Endothelial cell of umbilical vein (primary cell): ENCODE results near the gene SERPINC1. TPM values are rescaled to one million over a fixed set of nuclear protein-coding genes. Genes with fewer than 3 reads are reported as not detected.

Source experiments
- BruUV-seq: library from RNA; stranded (reverse); fragments of 400-500 nt; replicated peaks from 2 replicates; lab custom pipeline; 2021; lab: Mats Ljungman, UMichigan
- CTCF ChIA-PET: fragments of 300-600, 350-600 bp; sonication (Branson Sonifier 250); formaldehyde crosslinking; loops from one replicate; lab custom pipeline; 2021; ENCODE audit warnings: antibody characterized with exemption, inconsistent platforms; lab: Charles Lee
- POLR2A ChIA-PET: fragments of 300-600, 350-600 bp; sonication (Branson Sonifier 250); formaldehyde crosslinking; loops from one replicate; lab custom pipeline; 2021; ENCODE audit warnings: antibody characterized with exemption, inconsistent platforms; lab: Charles Lee
- DNase-seq: peaks from one replicate; pipeline ENCODE4 v3.0.0-alpha.2; 2011; ENCODE audit warnings: low read depth, low spot score
- FAIRE-seq: peaks from 2 replicates; lab custom pipeline; 2011; peaks lifted over from hg19 to GRCh38; lab: Jason Lieb, UNC
- H2AFZ ChIP-seq: 2 replicates; pipeline ENCODE4 v1.6.0; 2012; ENCODE audit warnings: low read depth, low read length, control low read depth, inconsistent platforms
- H3K27ac ChIP-seq: 2 replicates; pipeline ENCODE4 v1.5.1; 2011; ENCODE audit warnings: low read depth, mild to moderate bottlenecking, control low read depth, low read length, moderate library complexity; ENCODE audit not compliant: insufficient read depth
- H3K27me3 ChIP-seq, 2 experiments: 2 replicates each; pipeline versions ENCODE4 v1.6.0 to v1.6.1; 2011; ENCODE audit warnings: low read length in 2 of 2, mixed read lengths in 1 of 2; ENCODE audit not compliant: control insufficient read depth in 2 of 2, insufficient read depth in 2 of 2
- H3K36me3 ChIP-seq, 2 experiments: 2 replicates in 1 of 2; 3 replicates in 1 of 2; pipeline ENCODE4 v1.5.1; 2011; ENCODE audit warnings: low read length in 2 of 2, mild to moderate bottlenecking in 1 of 2, moderate library complexity in 1 of 2; ENCODE audit not compliant: control insufficient read depth in 2 of 2, insufficient read depth in 2 of 2; ENCODE audit errors: extremely low read depth in 1 of 2
- H3K4me1 ChIP-seq: 3 replicates; pipeline ENCODE4 v1.5.1; 2011; ENCODE audit warnings: mild to moderate bottlenecking, low read length; ENCODE audit not compliant: control insufficient read depth, insufficient read depth; ENCODE audit errors: extremely low read depth
- H3K4me2 ChIP-seq: 2 replicates; pipeline ENCODE4 v1.6.1; 2011; ENCODE audit warnings: low read length, control low read depth, mixed read lengths; ENCODE audit not compliant: insufficient read depth
- H3K4me3 ChIP-seq, 3 experiments: fragments of 200-600 bp in 1 of 3; sonication (generic), shearing (Covaris generic) in 1 of 3; replicated peaks in 1 of 3; 2 replicates each; pipeline ENCODE4 v1.5.1; 2011 to 2016; ENCODE audit warnings: control low read depth in 3 of 3, low read length in 3 of 3, mild to moderate bottlenecking in 2 of 3, inconsistent platforms in 1 of 3, low read depth in 1 of 3, moderate library complexity in 1 of 3; ENCODE audit not compliant: insufficient read depth in 1 of 3
- H3K79me2 ChIP-seq: 2 replicates; pipeline ENCODE4 v1.6.0; 2012; ENCODE audit warnings: low read length, inconsistent platforms; ENCODE audit not compliant: control insufficient read depth, insufficient read depth
- H3K9ac ChIP-seq: replicated peaks from 2 replicates; pipeline ENCODE3; 2011; ENCODE audit warnings: low read length, control low read depth; ENCODE audit not compliant: insufficient read depth; ENCODE audit errors: extremely low read depth
- H3K9me1 ChIP-seq: replicated peaks from 3 replicates; pipeline ENCODE4 v1.6.0; 2011; ENCODE audit warnings: mild to moderate bottlenecking, low read length; ENCODE audit not compliant: control insufficient read depth, insufficient read depth; ENCODE audit errors: extremely low read depth
- H3K9me3 ChIP-seq: replicated peaks from 2 replicates; pipeline ENCODE4 v1.5.1; 2012; ENCODE audit warnings: low read length, inconsistent platforms; ENCODE audit not compliant: control insufficient read depth, insufficient read depth
- H4K20me1 ChIP-seq: replicated peaks from 2 replicates; pipeline ENCODE3; 2011; ENCODE audit warnings: mild to moderate bottlenecking, low read length; ENCODE audit not compliant: control insufficient read depth, insufficient read depth; ENCODE audit errors: extremely low read depth
- CTCF ChIP-seq, 2 donors: IDR thresholded peaks; 1 replicate in 1 of 2; 2 replicates in 1 of 2; pipeline ENCODE4 v1.5.1; 2011; ENCODE audit warnings: low read length in 2 of 2, mild to moderate bottlenecking in 2 of 2, moderate library complexity in 2 of 2, control low read depth in 1 of 2, inconsistent platforms in 1 of 2, low read depth in 1 of 2; ENCODE audit not compliant: insufficient read depth in 1 of 2; ENCODE audit errors: extremely low read depth in 1 of 2
- EZH2 ChIP-seq: IDR thresholded peaks from 2 replicates; pipeline ENCODE4 v1.6.1; 2012; ENCODE audit warnings: borderline replicate concordance, low read depth, mild to moderate bottlenecking, moderate library complexity, low read length, inconsistent platforms; ENCODE audit not compliant: severe bottlenecking
- FOS ChIP-seq: IDR thresholded peaks from 2 replicates; pipeline ENCODE4 v1.6.1; 2011; ENCODE audit warnings: mild to moderate bottlenecking, low read length, moderate library complexity, borderline replicate concordance; ENCODE audit not compliant: insufficient read depth
- JUN ChIP-seq: IDR thresholded peaks from 2 replicates; pipeline ENCODE4 v1.6.1; 2011; ENCODE audit warnings: borderline replicate concordance, low read depth; ENCODE audit not compliant: insufficient read length, insufficient read depth
- MAX ChIP-seq: IDR thresholded peaks from 2 replicates; pipeline ENCODE4 v1.6.1; 2011; ENCODE audit not compliant: insufficient read depth, insufficient read length
- MYC ChIP-seq: IDR thresholded peaks from one replicate; pipeline ENCODE4 v1.6.1; 2011; ENCODE audit warnings: mild to moderate bottlenecking, low read depth, low read length
- POLR2A ChIP-seq: IDR thresholded peaks from 2 replicates; pipeline ENCODE4 v1.6.1; 2012; ENCODE audit warnings: low read depth, mild to moderate bottlenecking, control low read depth, low read length
- POLR2AphosphoS5 ChIP-seq: IDR thresholded peaks from 2 replicates; pipeline ENCODE4 v1.6.1; 2012; ENCODE audit warnings: low read depth, mild to moderate bottlenecking, control low read depth, low read length, moderate library complexity; ENCODE audit not compliant: insufficient read depth
- dilution Hi-C: fragments of 300-500 bp; cut with MboI; formaldehyde crosslinking; loops from one replicate; pipeline ENCODE4 v1.15.0; 2019; ENCODE audit warnings: low sequenced_read_pairs; ENCODE audit not compliant: extremely low pct_ligation_motif_present
- intact Hi-C: fragments of 100-400 bp; cut with micrococcal nuclease; formaldehyde crosslinking; loops from one replicate; pipeline ENCODE4 v1.10.0; 2022
- polyA plus RNA-seq, 4 experiments: library from polyadenylated mRNA; depleted of rRNA in 3 of 4; stranded (reverse) in 3 of 4; unstranded in 1 of 4; fragments of >200 nt; gene quantifications; 2 replicates each; pipeline versions ENCODE4 v1.2.1 to v1.2.3, GENCODE V29; 2011 to 2012; ENCODE audit warnings: missing spikeins in 1 of 4
- total RNA-seq: library from RNA; stranded (reverse); gene quantifications from 2 replicates; pipeline ENCODE4 v1.2.3, GENCODE V29; 2021

Gene SERPINC1
- total and polyA plus RNA-seq, 2 donors (not counting 3 experiments of a cell fraction or from before 2014, with no cell fraction given): 0.06 to 0.35 TPM

GRCh38 chr1:173869021-173869359, 48.1 kb downstream of the SERPINC1 start:
- Histone ChIP-seq H3K4me2 (peak overlapping the region; percentile 49), H3K27ac (peak overlapping the region; percentile 64), H2AFZ (peak overlapping the region; percentile 0), H3K4me1 (peaks cover 47% of the 10 kb centered on the region), H4K20me1 (peaks cover 3% of the 10 kb centered on the region), H3K9me1 (no peaks in the 10 kb centered on the region), H3K9ac (peak overlapping the region; percentile 54), H3K27me3 (no peaks in the 10 kb centered on the region), H3K79me2 (peaks cover 37% of the 10 kb centered on the region), H3K9me3 (no peaks in the 10 kb centered on the region), H3K36me3 (peaks cover 5 to 28% of the 10 kb centered on the region in 2 experiments), H3K4me3 (peak overlapping the region; percentile 13 to 90 (median 49))
- DNase-seq (peak; percentile 88), FAIRE-seq (peak; percentile 72)
- ChIA-PET CTCF (interaction anchor here (0.9 to 2.1 kb wide), 5 partner anchors 21 to 1127 kb away, joined by 3 to 6 read pairs (median 5); partner anchors contain the start of gene DARS2), POLR2A (interaction anchor here (0.5 to 2.5 kb wide), 5 partner anchors 8 to 1338 kb away, joined by 3 to 18 read pairs (median 7); partner anchors contain the start of genes CENPL and DARS2)
- BruUV-seq: no TSS peak
- intact Hi-C loops: loop anchor here (2.0 to 5.0 kb wide), 4 partner anchors 290 to 1128 kb away; partner anchors contain the start of genes CACYBP and RABGAP1L
- TF ChIP-seq FOS: no peak
- dilution Hi-C loops: no loop called here

GRCh38 chr1:173868266-173869020, 48.7 kb downstream of the SERPINC1 start, which contains the start of gene ZBTB37:
TSS of gene ZBTB37 (plus strand) at chr1:173868380. CDS start at chr1:173870226, 1,846 bp downstream.
- BruUV-seq: TSS peak; percentile 52
- ChIA-PET CTCF (interaction anchor here (0.9 to 2.1 kb wide), 6 partner anchors 9 to 1126 kb away, joined by 3 to 6 read pairs (median 4); partner anchors contain the start of gene DARS2), POLR2A (interaction anchor here (0.5 to 2.5 kb wide), 13 partner anchors 9 to 1337 kb away, joined by 3 to 18 read pairs (median 4); partner anchors contain the start of genes CENPL, DARS2, KLHL20 and RC3H1)
- no peaks in the 10 kb centered on the region for H3K9me3 ChIP-seq
- peak within 1 kb of the TSS; percentile 36 to 99 (median 90) for H3K4me3 ChIP-seq
- dilution Hi-C loops (no loop called here), intact Hi-C loops (loop anchor here (1.0 to 5.0 kb wide), 8 partner anchors 15 to 1129 kb away; partner anchors contain the start of genes CACYBP, CENPL, DARS2 and PRDX6)
- peaks cover 10 to 33% of the 10 kb centered on the region in 2 experiments for H3K36me3 ChIP-seq
- peak within 1 kb of the TSS; percentile 34 for H2AFZ ChIP-seq
- no peaks in the 10 kb centered on the region for H3K9me1 ChIP-seq
- peak within 1 kb of the TSS; percentile 74 for H3K9ac ChIP-seq
- peaks cover 5% of the 10 kb centered on the region for H4K20me1 ChIP-seq
- peak within 1 kb of the TSS; percentile 64 for H3K27ac ChIP-seq
- H3K4me2 ChIP-seq: peak within 1 kb of the TSS; percentile 95
- no peaks in the 10 kb centered on the region for H3K27me3 ChIP-seq
- H3K4me1 ChIP-seq: peaks cover 48% of the 10 kb centered on the region
- H3K79me2 ChIP-seq: peaks cover 37% of the 10 kb centered on the region
- no peak for DNase-seq
- no peak for TF ChIP-seq EZH2
- TF ChIP-seq POLR2AphosphoS5: no peak
- no peak for TF ChIP-seq CTCF (IDR thresholded peaks at IDR 0.05; ENCODE audit: extremely low read depth in 1 of 2, insufficient read depth in 1 of 2, low read depth in 1 of 2, low read length in 2 of 2)
- TF ChIP-seq JUN: no peak
- TF ChIP-seq MAX: no peak
- peak; percentile 11 for TF ChIP-seq FOS
- TF ChIP-seq POLR2A: no peak
- TF ChIP-seq MYC: no peak
- FAIRE-seq: no peak
